Suprapubic skin (tissue), 3 donors: ENCODE measurements around the gene ST8SIA3.

Experiments used
- EP300 ChIP-seq: sonication (generic); formaldehyde crosslinking; IDR thresholded peaks from one replicate; pipeline ENCODE4 v1.6.1; 2017; ENCODE audit warnings: antibody characterized with exemption
- POLR2A ChIP-seq, 2 donors: fragments of 450-650 bp; IDR thresholded peaks; one replicate each; pipeline ENCODE4 v1.6.1; 2017; ENCODE audit warnings: antibody characterized with exemption in 2 of 2, mild to moderate bottlenecking in 2 of 2, moderate library complexity in 2 of 2
- TF ChIP-seq, protein P1 (sequence below), 2 donors: fragments of 200-600 bp in 1 of 2; fragments of 450-650 bp in 1 of 2; sonication (generic) in 1 of 2; IDR thresholded peaks; one replicate each; pipeline ENCODE4 v1.5.1; 2016 to 2019; ENCODE audit warnings: antibody characterized with exemption in 2 of 2, mild to moderate bottlenecking in 1 of 2, moderate library complexity in 1 of 2

- TF ChIP-seq POLR2A (IDR thresholded peaks at IDR 0.05) (no peak), EP300 (no peak)
- TF ChIP-seq, protein P1, sequence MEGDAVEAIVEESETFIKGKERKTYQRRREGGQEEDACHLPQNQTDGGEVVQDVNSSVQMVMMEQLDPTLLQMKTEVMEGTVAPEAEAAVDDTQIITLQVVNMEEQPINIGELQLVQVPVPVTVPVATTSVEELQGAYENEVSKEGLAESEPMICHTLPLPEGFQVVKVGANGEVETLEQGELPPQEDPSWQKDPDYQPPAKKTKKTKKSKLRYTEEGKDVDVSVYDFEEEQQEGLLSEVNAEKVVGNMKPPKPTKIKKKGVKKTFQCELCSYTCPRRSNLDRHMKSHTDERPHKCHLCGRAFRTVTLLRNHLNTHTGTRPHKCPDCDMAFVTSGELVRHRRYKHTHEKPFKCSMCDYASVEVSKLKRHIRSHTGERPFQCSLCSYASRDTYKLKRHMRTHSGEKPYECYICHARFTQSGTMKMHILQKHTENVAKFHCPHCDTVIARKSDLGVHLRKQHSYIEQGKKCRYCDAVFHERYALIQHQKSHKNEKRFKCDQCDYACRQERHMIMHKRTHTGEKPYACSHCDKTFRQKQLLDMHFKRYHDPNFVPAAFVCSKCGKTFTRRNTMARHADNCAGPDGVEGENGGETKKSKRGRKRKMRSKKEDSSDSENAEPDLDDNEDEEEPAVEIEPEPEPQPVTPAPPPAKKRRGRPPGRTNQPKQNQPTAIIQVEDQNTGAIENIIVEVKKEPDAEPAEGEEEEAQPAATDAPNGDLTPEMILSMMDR (IDR thresholded peaks at IDR 0.05) = no peak
Observed at GRCh38 chr18:57346876-57347275, 5.5 kb upstream of the ST8SIA3 start.
